ENCODE data around the gene PTCHD1.

DNA sequence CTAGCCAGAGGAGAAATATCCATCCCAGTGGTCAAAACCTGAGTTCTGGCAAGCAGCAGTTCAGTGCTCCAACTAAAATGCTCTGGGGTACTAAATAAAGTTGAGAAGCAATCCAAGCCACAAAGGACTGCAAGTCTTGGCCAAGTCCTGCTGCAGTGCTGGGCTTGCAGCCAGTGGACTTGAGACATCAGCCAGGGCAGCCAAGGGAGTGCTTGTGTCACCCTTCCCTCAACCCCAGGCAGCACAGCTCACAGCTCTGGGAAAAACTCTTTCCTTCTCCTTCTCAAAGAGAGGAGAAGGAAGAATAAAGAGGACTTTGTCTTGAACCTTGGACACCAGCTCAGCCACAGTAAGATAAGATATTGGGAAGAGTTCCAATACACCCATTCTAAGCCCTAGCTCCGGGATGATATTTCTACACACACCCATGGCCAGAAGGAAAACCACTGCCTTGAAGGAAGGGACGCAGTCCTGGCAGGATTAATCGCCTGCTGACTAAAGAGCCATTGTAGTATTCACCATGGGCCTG lies 99.8 kb downstream of the PTCHD1 start:
- TF ChIP-seq POLR2AphosphoS5 (IDR thresholded peaks at IDR 0.05; ENCODE audit: low read depth, low read length) (no peak), POLR2A (IDR thresholded peaks at IDR 0.05; ENCODE audit: low read depth, low read length) (no peak), TAF1 (IDR thresholded peaks at IDR 0.05; ENCODE audit: low read depth, low read length) (no peak), PAX5 (IDR thresholded peaks at IDR 0.05; ENCODE audit: insufficient read depth, low read length, severe bottlenecking) (no peak), SPI1 (IDR thresholded peaks at IDR 0.05; ENCODE audit: low read depth, low read length) (no peak), POU2F2 (IDR thresholded peaks at IDR 0.05; ENCODE audit: low read depth, low read length) (no peak)
